HG03039 (cell line): ENCODE results near the gene TKT.
"Not testable (repeated sequence)": the region's sequence is repeated elsewhere in the genome, so short reads cannot be mapped to it uniquely, and the experiment has no call there.

ENCODE experiments used
- ATAC-seq: cut with Tn5 transposase; IDR thresholded peaks from one replicate; pipeline ENCODE4 v1.9.1; 2021; ENCODE audit warnings: mild to moderate bottlenecking, moderate library complexity; ENCODE audit not compliant: unreplicated experiment

The TKT gene

GRCh38 chr3:53260286-53260785 lies 4.5 kb upstream of the TKT start:
- ATAC-seq = no peak

GRCh38 chr3:53259427-53260259 lies 3.8 kb upstream of the TKT start:
- ATAC-seq = no peak

- no peak for ATAC-seq
Observed at GRCh38 chr3:53258600-53259426, 3.0 kb upstream of the TKT start.

GRCh38 chr3:53257465-53257864 lies 1.6 kb upstream of the TKT start:
- no peak for ATAC-seq

DNA sequence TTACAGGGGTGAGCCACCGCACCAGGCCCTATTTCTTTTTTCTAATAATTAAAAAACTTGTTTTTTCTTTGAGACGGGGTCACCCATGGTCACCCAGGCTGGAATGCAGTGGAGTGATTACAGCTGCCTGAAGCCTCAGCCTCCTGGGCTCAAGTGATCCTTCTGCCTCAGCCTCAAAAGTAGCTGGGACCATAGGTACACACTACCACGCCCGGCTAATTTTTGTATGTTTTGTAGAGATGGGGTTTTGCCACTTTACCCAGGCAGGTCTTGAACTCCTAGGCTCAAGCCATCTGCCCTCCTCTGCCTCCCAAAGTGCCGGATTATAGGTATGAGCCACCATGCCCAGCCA lies 858 bp upstream of the TKT start:
- no peak for ATAC-seq

GRCh38 chr3:53255423-53255774 lies 423 bp downstream of the TKT start:
- ATAC-seq = peak; percentile 27

DNA sequence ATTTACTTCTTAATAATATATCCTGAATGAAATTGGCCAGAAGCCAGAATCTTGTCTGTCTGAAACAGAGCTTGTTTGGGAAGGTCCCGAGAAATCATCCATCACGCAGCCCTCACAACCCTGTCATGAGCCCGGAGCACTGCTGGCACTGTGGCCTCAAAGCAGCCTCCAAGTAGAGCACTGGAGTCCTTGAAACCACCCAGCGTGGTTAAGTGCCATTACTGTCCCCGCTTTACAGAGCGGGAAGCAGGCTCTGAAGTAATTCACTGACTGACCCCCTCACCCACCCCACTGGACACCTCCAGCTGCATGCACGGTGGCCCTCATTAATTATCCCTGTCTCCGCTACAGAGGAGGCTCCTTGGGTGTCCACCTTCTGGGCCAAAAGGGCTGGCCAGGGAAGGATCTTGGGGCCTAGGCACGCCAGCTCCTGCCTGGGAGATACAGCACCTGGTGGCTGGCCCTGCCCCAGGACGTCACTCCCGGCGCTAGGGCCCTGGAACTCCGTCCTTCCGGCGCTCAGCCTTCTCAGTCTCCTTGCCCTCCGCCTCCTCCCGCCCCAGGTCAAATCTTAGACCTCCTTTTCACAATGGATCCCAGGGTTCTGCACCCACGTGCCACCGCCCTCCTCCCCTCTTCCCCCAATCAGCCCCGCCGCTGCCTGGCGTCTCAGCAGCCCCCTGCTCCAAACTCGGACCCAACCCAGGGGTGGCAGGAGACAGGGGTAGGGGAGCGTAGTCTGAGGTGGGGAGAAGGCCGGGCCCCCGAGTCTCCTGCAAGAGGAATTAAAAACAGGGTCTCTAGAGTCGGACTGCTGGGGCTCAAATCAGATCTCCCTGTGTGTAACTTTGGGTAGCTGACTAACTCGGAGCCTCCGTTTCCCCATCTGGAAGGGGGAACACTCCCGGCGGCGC lies 1.1 kb downstream of the TKT start:
- ATAC-seq = no peak

DNA sequence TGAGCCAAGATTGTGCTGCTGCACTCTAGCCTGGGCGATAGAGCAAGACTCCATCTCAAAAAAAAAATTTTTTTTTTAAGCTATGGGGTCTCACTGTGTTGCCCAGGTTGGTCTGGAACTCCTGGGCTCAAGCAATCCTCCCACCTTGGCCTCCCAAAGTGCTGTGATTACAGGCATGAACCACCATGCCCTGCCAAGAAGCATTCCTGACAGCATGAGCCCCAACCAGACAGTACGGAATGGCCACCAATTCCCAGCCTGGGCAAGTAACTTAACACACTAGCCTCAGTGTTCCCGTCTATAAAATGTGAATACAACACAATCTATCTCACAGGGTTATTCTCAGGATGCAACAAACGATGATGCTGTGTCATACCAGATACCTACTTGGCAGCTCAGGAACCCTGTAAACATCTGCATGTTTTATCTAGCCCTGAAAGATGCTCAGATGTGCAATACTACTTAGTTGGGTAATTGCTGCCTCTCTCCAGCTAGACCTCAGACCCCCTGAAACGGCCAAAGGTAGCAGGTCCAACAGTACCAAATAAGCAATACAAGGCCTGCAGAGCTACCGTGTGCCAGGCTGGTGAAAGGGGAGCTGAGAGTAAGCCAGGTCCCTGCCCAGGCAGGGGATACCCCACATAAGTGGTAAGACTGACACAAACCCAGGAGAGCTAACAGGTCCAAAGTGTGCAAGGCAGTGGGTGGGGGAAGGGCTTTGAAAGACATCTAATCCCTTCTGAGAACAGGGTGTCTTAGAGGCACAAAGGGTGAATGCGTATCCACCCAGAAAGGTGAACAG lies 1.9 kb downstream of the TKT start:
- ATAC-seq = no peak

GRCh38 chr3:53252947-53253322 lies 2.9 kb downstream of the TKT start:
- not testable (repeated sequence) for ATAC-seq

GRCh38 chr3:53252096-53252946 lies 3.5 kb downstream of the TKT start:
- ATAC-seq = no peak

DNA sequence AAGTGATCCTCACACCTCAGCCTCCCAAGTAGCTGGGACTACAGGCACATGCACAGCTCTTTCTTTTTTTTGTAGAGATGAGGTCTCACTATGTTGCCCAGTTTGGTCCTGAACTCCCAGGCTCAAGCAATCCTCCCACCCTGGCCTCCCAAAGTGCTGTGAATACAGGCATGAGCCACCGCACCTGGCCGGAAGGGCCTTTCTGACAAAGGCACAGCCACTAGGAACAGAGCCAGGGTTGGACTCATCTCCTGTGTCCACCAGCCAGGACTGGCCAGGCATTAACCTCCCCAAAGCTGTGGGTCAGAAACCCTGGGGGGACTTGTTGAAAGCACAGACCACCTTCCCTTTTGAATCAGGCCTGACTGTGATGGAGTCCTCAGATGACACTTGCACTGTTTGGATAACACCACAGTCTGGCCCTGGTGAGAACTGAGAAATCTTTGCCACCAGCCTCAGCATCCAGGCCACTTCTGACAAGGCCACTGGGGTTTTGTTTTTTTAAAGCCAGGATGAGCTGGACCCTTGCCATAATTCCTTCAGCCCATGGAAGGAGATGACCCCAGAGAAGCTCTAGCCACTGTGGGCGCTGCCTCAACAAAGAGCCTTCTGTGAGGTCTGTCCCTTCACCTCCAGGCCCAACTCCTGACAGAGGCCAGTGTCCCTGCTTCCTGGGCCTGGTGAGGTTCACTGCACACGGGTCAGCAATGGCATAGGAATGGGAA lies 4.8 kb downstream of the TKT start:
- ATAC-seq = no peak

DNA sequence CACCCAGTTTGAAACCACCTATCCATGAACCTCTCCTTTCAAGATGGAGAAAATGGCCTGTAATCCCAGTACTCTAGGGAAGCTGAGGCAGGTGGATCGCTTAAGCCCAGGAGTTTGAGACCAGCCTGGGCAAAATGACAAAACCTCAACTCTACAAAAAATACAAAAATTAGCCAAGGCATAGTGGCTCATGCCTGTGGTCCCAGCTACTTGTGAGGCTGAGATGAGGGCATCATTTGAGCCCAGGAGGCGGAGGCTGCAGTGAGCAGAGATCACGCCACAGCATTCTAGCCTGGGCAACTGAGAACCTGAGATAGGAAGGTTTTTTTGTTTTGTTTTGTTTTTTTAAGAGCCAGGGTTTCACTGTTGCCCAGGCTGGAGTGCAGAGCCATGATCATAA lies 5.4 kb downstream of the TKT start:
- ATAC-seq = no peak

DNA sequence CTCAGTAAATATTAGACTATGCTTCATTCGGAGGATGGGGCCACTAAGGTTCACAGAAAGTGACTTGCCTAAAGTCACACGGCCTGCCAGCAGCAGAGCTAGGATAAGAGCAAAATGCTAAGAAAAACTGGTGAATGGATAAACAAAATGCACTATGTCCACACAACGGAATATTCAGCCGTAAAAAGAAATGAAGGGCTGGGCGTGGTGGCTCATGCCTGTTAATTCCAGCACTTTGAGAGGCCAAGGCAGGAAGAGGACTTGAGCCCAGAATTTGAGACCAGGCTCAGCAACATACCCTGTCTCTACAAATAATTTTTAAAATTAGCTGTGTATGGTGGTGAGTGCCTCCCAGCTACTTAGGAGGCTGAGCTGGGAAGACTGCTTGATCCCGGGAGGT lies 7.7 kb downstream of the TKT start:
- no peak for ATAC-seq

DNA sequence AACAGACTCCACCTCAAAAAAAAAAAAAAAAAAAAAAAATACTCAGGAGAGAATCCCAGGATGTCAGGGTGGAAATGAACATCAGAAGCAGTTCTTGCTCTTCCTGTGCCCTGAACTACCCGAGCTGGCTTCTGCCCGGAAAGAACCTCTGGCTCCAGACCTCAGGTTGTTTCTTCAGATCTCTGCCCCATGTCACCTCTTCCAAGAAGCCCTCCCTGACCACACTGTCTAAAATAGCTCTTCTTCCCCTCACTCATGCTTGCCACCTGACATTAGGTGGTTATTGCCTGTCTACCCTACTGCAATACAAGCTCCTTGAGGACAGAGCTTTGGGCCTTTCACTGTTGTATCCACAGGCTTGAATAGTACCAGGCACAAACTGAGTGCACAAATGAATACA lies 8.2 kb downstream of the TKT start:
- ATAC-seq = no peak

DNA sequence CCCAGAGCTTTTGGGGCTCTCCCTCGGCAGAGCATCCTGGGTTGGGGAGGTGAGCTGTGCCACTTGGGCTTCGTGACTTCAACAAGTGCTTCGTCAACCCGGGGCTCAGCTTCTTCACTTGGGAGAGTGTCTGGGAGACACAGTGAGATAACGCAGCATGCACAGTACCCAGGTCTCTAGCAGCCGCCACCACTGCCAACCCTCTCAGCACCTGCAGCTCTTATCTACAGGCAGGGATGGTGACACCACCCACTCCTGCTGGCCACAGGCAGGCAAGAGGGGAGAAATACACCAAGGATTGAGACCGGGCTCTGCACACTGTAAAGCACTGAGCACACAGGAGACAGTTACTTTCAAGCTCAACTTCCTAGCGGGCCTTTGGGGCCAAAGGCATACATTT lies 11.6 kb downstream of the TKT start:
- ATAC-seq = no peak

- no peak for ATAC-seq
Observed at GRCh38 chr3:53243785-53244184, 12.0 kb downstream of the TKT start.

DNA sequence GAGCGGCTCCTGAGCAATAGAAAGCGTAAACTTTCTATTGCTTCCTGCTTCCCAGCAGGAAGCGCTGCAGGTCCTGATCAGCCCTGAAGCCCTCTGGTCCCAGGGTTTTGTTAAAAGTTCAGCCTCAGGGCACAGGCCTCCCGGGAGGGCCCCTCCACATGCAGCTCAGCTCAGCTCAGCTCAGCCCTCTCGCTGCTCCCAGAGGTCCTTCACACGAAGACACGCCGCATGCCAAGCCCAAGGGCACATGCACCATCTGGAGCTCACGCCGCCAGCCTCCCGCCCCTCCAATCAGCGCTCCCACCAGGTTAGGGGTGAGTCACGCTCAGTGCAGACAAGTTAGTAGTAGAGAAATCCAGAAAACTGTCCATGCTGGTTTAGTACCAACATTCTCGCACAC lies 12.7 kb downstream of the TKT start:
- ATAC-seq = no peak

GRCh38 chr3:53242642-53243041 lies 13.2 kb downstream of the TKT start:
- no peak for ATAC-seq

- ATAC-seq = no peak
Observed at GRCh38 chr3:53242155-53242554, 13.7 kb downstream of the TKT start.
